GM19099 (cell line): ENCODE data around the gene RTRAF.

ENCODE experiments used
- POLR2A ChIP-seq: IDR thresholded peaks from 3 replicates; pipeline ENCODE4 v1.6.1; 2011; ENCODE audit warnings: low read depth; ENCODE audit not compliant: insufficient read length; ENCODE audit errors: extremely low read depth

RTRAF gene

DNA sequence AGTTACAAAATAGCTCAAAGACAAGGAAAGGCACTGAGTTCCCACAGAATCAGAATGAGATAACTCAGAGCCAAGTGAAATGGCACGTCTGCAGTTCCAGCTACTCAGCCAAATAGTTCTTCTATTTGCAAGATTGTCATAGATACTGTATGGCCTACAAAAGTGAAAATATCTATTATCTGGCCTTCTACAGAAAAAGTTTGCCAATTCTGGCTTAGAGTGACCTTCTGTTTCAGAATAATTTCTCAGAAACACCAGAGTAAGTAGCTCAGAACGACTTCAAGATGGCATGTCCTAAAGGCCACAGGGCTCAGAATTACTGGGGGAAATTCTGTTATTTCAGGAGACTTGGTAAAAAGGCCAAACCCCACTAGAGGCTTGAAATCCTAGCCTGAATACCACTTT is 10.7 kb upstream of the RTRAF start:
- TF ChIP-seq POLR2A, result no peak

DNA sequence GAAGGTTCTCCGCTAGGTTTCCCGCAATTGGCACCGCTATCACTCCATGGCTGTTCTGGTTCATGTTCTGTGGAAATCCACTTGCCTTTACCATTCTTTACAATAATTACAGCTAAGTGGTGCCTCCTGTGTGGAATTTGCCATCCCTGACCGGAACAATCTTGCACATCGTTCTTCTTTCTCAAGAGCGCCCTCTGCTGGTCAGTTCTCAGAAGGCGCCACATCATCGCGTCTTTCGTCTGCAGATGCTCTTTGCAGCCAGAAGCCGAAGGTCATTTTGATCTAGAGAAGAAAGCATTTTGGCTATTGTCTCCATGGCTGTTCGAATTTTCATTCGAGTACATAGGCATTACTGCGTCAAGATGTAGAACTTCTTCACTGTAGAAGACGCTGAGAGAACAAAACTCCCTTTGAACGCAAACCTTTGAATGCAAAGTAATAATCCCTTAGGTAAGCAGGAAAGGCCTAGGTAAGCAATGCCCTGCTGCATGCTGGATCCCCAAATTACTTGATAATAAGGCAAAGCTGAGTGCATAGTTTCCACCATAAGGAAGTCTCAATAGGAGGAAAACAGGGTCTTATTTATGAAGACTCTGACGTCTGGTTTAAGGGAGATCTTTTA is 10.1 kb upstream of the RTRAF start:
- TF ChIP-seq POLR2A, result no peak

GRCh38 chr14:51981218-51981854 is 8.0 kb upstream of the RTRAF start:
- no peak for TF ChIP-seq POLR2A

DNA sequence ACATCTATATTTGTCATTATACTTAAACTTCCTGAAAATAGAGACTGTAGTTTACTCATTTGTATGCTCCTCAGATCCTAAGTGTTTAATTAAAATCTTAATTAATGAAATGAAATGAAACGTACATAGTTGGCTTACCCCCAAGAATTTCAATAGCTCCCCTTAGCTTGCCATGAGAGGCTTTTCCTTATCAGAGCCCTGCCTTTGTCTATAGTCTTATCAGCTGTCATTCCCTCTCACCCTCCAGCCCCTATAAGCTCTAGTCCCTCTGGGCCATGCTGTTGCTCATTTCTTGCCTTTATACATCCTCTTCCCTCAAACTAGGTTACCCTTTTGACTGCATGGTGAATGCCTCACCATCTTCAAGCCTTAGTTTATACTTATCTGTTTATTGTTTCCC is 1.1 kb upstream of the RTRAF start:
- TF ChIP-seq POLR2A, result no peak

GRCh38 chr14:51990488-51990887 is 1.1 kb downstream of the RTRAF start:
- no peak for TF ChIP-seq POLR2A

- no peak for TF ChIP-seq POLR2A
These were observed 4.1 kb downstream of the RTRAF start for GRCh38 chr14:51993285-51993920.

DNA sequence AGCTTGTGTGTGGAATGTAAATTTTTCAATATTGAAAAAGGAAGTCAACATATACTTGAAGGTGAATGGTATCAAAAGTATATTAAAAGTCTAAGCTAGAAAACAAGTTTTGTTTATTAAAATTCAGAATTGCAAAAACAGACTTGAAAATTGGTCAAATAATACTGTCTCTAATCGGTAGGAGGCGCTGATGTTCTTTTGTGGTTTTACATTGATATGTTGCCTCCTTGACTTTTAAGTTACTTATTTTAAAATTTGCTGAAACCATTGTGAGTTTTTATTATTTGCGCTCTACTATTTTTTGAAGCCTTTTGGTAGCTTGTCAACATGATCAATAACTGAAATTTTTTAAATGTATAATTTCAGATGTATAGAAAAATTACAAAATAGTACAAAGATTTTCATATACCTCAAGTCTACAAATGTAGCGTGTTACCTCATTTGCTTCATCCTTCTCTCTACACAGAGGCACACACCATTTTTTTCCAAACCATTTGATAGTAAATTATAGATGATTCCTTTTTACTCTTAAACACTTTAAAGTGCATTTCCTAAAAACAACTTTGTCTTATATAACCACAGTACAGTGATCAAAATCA is 6.9 kb downstream of the RTRAF start:
- no peak for TF ChIP-seq POLR2A

- no peak for TF ChIP-seq POLR2A
These were observed 9.0 kb downstream of the RTRAF start for GRCh38 chr14:51998348-51998747.

GRCh38 chr14:51999084-51999483 is 9.7 kb downstream of the RTRAF start:
- no peak for TF ChIP-seq POLR2A

GRCh38 chr14:52000019-52000582 is 10.8 kb downstream of the RTRAF start:
- TF ChIP-seq POLR2A, result no peak

- TF ChIP-seq POLR2A, result no peak
These were observed 11.3 kb downstream of the RTRAF start for GRCh38 chr14:52000696-52001095.

DNA sequence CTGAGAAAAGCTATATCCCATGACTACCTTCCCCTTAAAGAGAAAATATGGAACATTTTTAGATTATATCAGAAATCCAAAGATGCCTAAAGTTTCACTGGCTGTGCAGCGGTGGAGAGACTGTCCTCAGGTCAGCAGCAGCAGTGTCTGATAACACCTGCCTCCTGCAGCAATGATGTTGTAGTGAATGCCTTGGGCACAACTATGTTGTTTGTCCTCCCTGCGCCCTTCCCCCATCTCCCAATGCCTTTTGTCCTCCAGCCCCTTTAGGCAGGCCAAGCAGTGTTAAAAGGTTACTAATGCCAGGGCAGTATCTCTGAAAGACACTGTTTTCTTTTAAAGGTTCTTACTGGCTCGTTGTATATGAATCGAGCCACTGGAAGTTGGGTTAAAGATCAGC is 13.2 kb downstream of the RTRAF start:
- no peak for TF ChIP-seq POLR2A

DNA sequence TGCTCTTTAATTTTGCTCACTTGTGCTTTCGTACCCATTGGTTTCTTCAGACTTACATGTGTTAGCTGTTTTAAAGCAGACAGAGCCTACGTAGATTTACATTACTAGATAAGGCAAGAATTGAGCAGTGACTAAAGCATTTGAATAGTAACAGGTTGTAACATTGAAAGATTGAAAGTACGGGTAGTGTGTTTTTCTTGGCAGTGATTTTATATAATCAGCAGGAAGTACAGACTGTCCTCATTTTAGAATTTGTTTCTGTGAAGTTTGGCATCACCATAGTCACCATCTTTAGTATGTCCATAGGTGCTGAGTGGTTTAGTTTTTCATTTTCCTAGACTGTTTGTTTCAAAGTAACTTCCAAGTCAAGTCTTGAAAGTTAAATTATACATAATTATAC is 14.0 kb downstream of the RTRAF start:
- no peak for TF ChIP-seq POLR2A

GRCh38 chr14:52005625-52006024 is 16.3 kb downstream of the RTRAF start:
- no peak for TF ChIP-seq POLR2A

- no peak for TF ChIP-seq POLR2A
These were observed 17.0 kb downstream of the RTRAF start for GRCh38 chr14:52006361-52006760.

DNA sequence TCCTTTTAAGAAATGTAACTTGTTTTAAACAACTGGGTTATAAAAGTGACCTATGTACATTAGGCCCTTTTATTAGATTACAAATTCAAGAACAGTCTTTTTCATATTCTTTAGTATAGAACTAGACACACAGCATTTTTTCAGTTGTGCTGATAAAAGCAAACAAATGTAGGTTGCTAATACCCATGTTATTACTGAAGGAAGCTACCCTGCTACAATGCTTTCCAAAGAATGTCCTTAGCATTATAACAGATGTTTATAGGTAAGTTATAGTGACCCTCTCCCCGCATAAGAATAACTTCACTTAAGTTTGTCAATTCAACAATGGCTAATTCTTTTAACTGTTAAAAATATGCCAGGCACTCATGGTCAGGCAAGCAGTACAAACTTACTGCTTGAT is 17.9 kb downstream of the RTRAF start:
- TF ChIP-seq POLR2A, result no peak
